Skeletal muscle satellite cell (primary cell): ENCODE data around the gene GTPBP2.

Experiments used
- H3K27me3 ChIP-seq: 2 replicates; pipeline ENCODE4 v1.7.0; 2013; ENCODE audit warnings: low read length; ENCODE audit not compliant: control insufficient read depth, insufficient read depth
- H3K36me3 ChIP-seq: 2 replicates; pipeline ENCODE4 v1.7.0; 2013; ENCODE audit warnings: mild to moderate bottlenecking, control low read depth, low read length; ENCODE audit not compliant: insufficient read depth
- H3K4me1 ChIP-seq: 2 replicates; pipeline ENCODE4 v1.7.0; 2013; ENCODE audit warnings: low read length; ENCODE audit not compliant: control insufficient read depth, insufficient read depth
- H3K4me2 ChIP-seq: 2 replicates; pipeline ENCODE4 v1.7.0; 2013; ENCODE audit warnings: mild to moderate bottlenecking, low read length
- H3K4me3 ChIP-seq: 2 replicates; pipeline ENCODE4 v1.7.0; 2013; ENCODE audit warnings: low read length
- H3K9ac ChIP-seq: 2 replicates; pipeline ENCODE4 v1.7.0; 2013; ENCODE audit warnings: mild to moderate bottlenecking, low read depth, low read length, moderate library complexity
- H3K9me3 ChIP-seq: replicated peaks from 2 replicates; pipeline ENCODE4 v1.7.0; 2013; ENCODE audit warnings: mild to moderate bottlenecking, control low read depth, low read length

Gene GTPBP2

DNA sequence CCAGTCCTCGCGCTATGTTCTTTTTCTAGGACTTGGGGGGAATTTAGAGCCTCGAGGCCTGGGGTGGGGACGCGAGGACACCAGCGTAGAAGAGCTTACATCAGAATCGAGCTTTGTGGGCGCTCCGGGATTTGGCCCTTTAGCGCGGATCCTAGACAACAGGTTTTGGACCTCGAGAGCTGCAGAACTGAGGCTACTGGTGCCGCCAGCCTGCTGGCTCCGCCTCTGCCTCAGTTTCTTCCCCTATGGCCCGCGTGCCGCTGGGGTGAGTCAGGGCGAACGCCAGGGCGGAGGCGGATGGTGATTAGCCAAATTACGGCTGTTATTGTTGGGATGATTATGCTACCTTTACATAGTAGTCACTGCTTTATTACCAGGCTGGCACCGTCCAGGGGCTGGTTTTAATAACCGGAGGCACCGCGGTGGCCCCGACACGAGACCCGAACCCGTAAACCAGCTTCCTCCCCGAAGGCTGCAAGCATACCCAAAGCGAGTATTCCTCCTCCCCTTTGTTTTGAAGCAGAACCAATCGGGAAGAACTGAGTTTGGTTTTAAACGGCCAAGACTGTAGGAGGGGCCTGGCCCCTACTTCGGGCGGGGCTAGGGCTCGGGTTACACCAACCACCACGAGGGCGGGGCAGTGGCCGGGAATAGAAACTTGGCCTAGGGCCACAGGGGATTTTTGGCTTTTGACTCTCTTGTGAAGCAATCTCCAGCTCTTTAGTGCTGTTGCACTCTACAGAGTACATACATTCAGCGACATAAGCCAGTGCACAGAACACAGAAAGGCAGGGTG is 639 bp upstream of the GTPBP2 start:
- H3K4me3 ChIP-seq, result peak overlapping the region; percentile 74
- H3K4me2 ChIP-seq, result peak overlapping the region; percentile 94
- H3K27me3 ChIP-seq, result no peaks in the 10 kb centered on the region
- peak overlapping the region; percentile 82 for H3K9ac ChIP-seq
- peaks cover 25% of the 10 kb centered on the region for H3K4me1 ChIP-seq
- H3K9me3 ChIP-seq, result no peaks in the 10 kb centered on the region
- peaks cover 18% of the 10 kb centered on the region for H3K36me3 ChIP-seq

- Histone ChIP-seq H3K4me1 (peaks cover 25% of the 10 kb centered on the region), H3K4me3 (peak overlapping the region; percentile 91), H3K4me2 (peak overlapping the region; percentile 80), H3K36me3 (peaks cover 29% of the 10 kb centered on the region), H3K27me3 (no peaks in the 10 kb centered on the region), H3K9ac (peak overlapping the region; percentile 89), H3K9me3 (no peaks in the 10 kb centered on the region)
Observed at GRCh38 chr6:43628393-43629103, 516 bp downstream of the GTPBP2 start.

DNA sequence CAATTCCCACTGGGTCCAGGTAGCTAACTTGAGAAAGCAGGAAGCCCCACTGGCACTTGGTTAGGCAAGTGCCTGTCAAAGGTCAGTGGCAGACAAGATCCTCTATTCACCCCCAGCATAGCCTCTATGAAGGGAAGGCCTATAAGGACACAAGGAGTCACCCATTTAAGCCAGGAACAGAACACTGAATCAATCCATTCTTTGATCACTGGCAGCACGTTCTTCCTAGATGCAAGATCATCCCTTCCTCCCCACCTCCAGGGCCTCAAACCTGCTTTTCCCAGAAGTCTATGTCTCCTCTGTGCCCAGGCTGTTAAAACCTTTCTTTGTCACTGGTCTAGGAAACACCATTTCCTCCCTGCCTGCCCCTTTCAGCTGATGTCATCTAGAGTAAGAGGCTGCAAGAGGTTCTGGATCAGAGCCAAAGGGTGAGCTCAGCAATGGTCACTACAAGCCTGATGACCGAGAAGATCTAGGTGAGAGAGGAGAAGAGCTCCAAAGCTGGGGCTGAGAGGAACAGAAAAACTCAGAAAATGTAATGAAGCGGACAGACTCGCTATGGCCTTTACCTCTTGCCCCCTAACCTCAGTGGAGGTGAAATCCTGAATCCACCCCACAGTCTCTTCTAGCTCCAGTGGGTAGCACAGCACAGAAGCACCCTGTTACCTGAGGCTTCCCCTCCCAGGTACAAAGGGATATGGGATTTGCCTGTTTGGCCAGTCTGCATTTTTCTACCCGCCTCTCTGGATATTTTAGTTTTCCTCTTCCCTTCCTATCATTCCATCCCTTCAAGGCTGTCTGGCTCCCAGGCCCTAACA is 1.8 kb downstream of the GTPBP2 start:
- Histone ChIP-seq H3K9ac (peak overlapping the region; percentile 77), H3K9me3 (no peaks in the 10 kb centered on the region), H3K27me3 (no peaks in the 10 kb centered on the region), H3K36me3 (peaks cover 42% of the 10 kb centered on the region), H3K4me3 (peak overlapping the region; percentile 91), H3K4me2 (peak overlapping the region; percentile 80), H3K4me1 (peaks cover 25% of the 10 kb centered on the region)

GRCh38 chr6:43625393-43625992 is 3.6 kb downstream of the GTPBP2 start:
- no peak overlapping the region for H3K4me2 ChIP-seq
- H3K9ac ChIP-seq, result no peak overlapping the region
- peaks cover 18% of the 10 kb centered on the region for H3K4me1 ChIP-seq
- H3K9me3 ChIP-seq, result no peaks in the 10 kb centered on the region
- H3K27me3 ChIP-seq, result no peaks in the 10 kb centered on the region
- H3K4me3 ChIP-seq, result no peak overlapping the region
- H3K36me3 ChIP-seq, result peaks cover 59% of the 10 kb centered on the region

GRCh38 chr6:43624786-43625288 is 4.2 kb downstream of the GTPBP2 start:
- Histone ChIP-seq H3K4me3 (no peak overlapping the region), H3K36me3 (peaks cover 65% of the 10 kb centered on the region), H3K4me1 (peaks cover 13% of the 10 kb centered on the region), H3K9me3 (no peaks in the 10 kb centered on the region), H3K4me2 (no peak overlapping the region), H3K9ac (no peak overlapping the region), H3K27me3 (no peaks in the 10 kb centered on the region)

GRCh38 chr6:43623880-43624785 is 4.9 kb downstream of the GTPBP2 start:
- H3K9ac ChIP-seq, result no peak overlapping the region
- H3K4me2 ChIP-seq, result no peak overlapping the region
- H3K36me3 ChIP-seq, result peaks cover 71% of the 10 kb centered on the region
- H3K9me3 ChIP-seq, result no peaks in the 10 kb centered on the region
- H3K4me3 ChIP-seq, result no peak overlapping the region
- no peaks in the 10 kb centered on the region for H3K27me3 ChIP-seq
- peaks cover 13% of the 10 kb centered on the region for H3K4me1 ChIP-seq

- H3K27me3 ChIP-seq, result no peaks in the 10 kb centered on the region
- H3K4me3 ChIP-seq, result no peak overlapping the region
- peaks cover 9% of the 10 kb centered on the region for H3K4me1 ChIP-seq
- no peak overlapping the region for H3K9ac ChIP-seq
- no peaks in the 10 kb centered on the region for H3K9me3 ChIP-seq
- no peak overlapping the region for H3K4me2 ChIP-seq
- peaks cover 71% of the 10 kb centered on the region for H3K36me3 ChIP-seq
Observed at GRCh38 chr6:43622541-43622940, 6.5 kb downstream of the GTPBP2 start.

DNA sequence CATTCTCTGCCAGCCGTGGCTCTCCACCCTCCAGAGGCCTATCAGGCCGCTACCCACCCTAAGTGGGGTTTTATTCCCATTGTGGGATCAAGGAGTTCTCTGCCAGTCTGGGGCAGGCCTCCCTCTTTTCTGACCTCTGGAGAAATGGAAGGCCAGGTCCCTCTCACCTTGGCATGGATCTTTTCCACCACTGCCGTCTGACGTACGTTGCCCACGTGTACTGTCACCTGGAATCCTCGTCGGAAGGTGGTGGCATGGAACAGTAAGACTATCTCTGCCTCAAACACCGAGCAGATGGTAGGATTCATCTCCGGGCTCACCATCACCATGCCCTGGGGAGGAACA is 7.3 kb downstream of the GTPBP2 start:
- H3K4me1 ChIP-seq, result peaks cover 2% of the 10 kb centered on the region
- no peak overlapping the region for H3K4me2 ChIP-seq
- H3K4me3 ChIP-seq, result no peak overlapping the region
- peaks cover 71% of the 10 kb centered on the region for H3K36me3 ChIP-seq
- H3K9me3 ChIP-seq, result no peaks in the 10 kb centered on the region
- H3K27me3 ChIP-seq, result no peaks in the 10 kb centered on the region
- no peak overlapping the region for H3K9ac ChIP-seq

DNA sequence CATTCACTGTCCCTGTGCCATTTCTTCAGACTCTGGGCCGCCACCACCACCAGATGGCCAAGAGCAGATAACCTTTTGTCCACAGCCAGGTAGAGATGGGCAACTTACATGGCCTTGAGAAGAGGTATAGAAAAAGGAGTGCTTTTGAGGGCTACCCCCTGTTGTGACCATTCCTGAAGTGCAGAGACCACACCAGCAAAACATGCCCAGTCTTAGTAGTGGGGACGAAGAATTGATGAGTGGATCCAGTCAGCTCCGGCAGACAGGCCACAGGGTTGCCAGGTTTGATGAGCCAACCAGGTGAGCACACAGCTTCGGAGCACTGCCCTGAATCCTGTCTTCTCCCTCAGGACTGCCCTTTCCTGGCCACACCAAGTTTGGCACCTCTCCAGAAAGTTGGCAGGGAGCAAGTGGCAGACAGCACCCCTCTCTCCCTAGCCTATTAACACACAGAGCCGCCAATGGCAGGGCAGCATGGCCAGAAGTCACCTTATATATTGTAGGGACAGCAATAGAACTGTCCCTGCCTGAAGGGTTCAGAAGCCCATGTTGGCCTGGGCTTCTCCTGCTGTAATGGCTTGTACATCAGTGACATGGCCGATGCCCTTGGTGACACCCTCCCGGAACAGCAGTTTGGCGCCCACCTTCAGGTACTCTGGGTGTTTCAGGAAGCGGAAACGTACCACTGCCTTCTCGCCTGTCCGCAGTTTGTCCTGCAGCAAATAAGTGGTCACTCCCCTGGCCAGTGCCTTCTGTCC is 7.8 kb downstream of the GTPBP2 start:
- H3K4me1 ChIP-seq, result no peaks in the 10 kb centered on the region
- H3K4me3 ChIP-seq, result no peak overlapping the region
- no peak overlapping the region for H3K9ac ChIP-seq
- H3K4me2 ChIP-seq, result no peak overlapping the region
- no peaks in the 10 kb centered on the region for H3K9me3 ChIP-seq
- H3K36me3 ChIP-seq, result peaks cover 75% of the 10 kb centered on the region
- no peaks in the 10 kb centered on the region for H3K27me3 ChIP-seq
